GM18951 (cell line): ENCODE results near the gene FAM78A.

Source experiments
- POLR2A ChIP-seq: IDR thresholded peaks from 4 replicates; pipeline ENCODE4 v1.6.1; 2011; ENCODE audit warnings: mild to moderate bottlenecking; ENCODE audit not compliant: insufficient read length, insufficient read depth; ENCODE audit errors: extremely low read depth
- in situ Hi-C: fragments of 300-500 bp; cut with MboI; formaldehyde crosslinking; loops from one replicate; pipeline ENCODE4 v1.12.0; 2022; ENCODE audit warnings: low sequenced_read_pairs, mixed read lengths, inconsistent platforms; ENCODE audit not compliant: unreplicated experiment

The FAM78A gene

GRCh38 chr9:131296906-131297500, 20.7 kb upstream of the FAM78A start:
- in situ Hi-C loops: no loop called here
- no peak for TF ChIP-seq POLR2A

GRCh38 chr9:131296460-131296859, 20.1 kb upstream of the FAM78A start:
- no peak for TF ChIP-seq POLR2A
- in situ Hi-C loops: no loop called here

DNA sequence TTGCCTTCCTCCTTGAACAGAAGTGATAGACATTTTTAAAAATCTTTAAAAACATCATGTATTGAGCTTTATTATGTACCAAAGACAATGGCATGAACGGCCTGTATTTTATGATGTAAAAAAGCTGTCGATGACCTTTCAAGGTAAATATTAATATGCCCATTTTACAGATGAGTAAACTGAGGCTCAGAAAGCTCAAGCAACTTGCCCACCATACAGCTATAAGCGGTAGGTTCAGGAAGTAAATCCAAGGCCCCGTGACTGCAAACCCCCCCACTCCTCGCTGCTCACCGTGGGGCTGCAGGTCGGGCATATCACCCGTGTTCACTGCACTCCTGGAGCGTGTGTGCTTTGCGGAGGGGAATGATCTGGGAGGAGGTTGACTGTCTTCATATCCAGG, 16.6 kb upstream of the FAM78A start:
- in situ Hi-C loops: no loop called here
- no peak for TF ChIP-seq POLR2A

DNA sequence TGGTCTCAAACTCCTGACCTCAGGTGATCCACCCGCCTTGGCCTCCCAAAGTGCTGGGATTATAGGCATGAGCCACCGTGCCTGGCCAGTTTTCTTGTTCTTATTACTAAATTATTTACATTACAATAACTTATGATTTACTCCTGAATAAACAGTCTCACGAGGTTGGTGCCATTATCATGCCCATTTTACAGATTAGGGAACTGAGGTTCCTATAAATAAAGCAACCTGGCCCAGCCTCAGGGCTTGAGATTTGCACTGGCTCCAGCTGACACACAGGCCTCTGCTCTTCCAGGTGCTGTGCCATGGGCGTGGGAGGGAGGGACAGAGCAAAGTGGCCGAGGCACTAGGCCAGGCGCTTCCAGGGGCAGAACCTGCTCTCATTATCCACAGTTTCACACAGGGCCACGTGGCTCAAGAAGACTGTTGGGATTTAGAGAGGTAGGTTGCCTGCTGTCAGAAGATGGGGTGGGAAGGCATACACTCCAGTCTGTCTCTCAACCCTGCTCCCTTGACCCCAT, 15.5 kb upstream of the FAM78A start:
- in situ Hi-C loops: no loop called here
- no peak for TF ChIP-seq POLR2A

- no peak for TF ChIP-seq POLR2A
- in situ Hi-C loops: no loop called here
Observed at GRCh38 chr9:131290767-131291370, 14.6 kb upstream of the FAM78A start.

DNA sequence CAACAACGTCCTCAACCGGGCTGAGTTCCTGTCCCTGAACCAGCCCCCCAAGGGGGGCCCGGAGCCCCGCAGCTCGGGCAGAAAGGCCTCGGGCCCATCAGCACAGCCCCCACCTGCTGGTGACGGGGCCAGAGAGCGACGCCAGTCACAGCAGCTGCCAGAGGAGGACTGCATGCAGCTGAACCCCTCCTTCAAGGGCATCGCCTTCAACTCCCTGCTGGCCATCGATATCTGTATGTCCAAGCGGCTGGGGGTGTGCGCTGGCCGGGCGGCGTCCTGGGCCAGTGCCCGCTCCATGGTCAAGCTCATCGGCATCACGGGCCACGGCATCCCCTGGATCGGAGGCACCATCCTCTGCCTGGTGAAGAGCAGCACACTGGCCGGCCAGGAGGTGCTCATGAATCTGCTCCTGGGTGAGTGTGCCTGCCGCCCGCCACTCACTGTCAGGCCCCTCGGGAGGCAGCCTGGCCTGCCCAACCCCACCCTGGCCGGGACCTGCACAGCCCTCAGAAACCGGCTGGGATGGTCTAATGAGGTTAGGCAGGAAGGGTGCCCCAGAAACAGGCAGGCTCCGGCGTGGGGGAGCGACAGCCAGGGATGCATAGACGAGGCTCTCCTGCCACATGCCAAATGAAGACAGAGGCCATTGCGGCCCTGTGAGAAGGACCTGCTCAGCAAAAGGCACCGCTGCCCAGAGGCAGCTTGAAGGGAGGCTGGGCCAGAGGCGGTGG, 13.9 kb upstream of the FAM78A start:
- TF ChIP-seq POLR2A: no peak
- in situ Hi-C loops: no loop called here

DNA sequence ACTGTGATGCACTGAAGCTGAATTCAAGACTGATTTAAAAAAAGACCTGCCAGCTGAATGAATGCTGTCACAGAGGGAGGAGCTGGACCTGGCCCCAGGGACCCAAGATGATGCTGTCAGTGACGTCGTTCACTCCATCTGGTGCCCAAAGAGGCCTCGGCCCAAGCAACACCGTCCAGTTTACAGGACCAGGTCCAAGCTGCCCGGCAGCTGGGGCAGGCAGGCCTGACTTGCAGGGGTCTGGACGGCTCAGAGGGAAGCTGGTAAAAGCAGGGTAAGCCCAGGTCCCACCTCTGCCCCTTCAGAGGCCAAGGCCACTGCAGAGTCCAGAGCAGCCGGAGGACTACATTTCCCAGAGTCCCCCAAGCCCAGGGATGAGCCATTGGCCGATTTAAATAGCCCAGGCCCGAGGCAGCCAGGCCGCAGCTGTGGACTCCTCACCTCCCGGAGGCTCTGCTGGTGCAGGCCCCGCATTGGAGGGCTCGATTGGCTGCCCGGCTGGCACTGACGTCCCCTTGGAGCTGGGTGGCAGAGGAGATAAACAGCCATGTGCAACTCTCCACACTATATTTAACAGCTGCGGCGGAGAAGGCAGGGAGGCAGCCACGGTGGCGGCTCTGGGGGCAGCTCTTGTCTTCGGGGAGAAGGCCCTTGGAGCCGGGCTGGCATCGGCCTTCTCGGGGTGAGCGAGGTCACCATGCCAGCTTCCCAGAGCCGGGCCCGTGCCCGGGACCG, 13.2 kb upstream of the FAM78A start, which contains the start of gene PLPP7:
Gene PLPP7, plus strand, starts transcription at position 423 of the 735 bp plus-strand sequence. Its CDS starts 275 bp downstream, at position 698.
- in situ Hi-C loops: no loop called here
- TF ChIP-seq POLR2A: no peak

DNA sequence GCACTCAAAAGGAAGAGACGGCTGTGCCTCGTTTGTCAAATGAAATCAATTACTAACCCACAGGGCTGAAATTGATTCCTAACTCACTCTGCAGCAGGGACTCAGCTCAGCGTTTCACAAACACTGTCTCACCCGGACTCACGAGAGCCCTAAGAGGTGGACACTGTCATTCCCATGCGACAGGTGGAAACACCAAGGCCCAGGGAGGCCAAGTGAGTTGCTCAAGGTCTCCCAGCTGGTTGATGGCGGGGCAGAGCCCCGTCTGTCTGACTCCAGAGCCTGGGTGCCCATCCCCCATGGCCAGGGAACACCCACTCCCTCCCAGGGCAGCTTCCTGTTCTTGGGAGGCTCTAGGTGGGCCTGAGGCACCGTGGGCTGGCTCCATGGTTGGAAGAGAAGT, 11.9 kb upstream of the FAM78A start:
- no peak for TF ChIP-seq POLR2A
- in situ Hi-C loops: no loop called here

DNA sequence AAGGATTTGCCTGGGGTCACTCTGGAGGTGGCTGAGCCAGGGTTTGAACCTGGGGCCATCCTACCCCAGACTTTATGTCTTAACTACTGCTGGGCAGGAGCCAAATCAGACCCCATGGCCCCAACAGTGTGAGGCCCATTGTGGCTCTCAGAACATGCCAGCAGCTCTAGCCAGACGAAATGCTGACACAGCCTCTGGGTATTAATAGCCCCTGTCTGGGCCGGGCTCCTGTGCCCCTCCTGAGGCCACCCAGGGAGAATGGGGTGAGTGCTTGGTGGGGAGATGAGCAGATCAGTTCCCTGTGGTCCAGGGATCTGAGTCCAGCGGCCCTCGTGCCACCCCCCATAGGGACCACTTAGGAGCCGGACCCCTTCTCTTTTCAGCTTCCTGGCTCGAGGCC, 11.0 kb upstream of the FAM78A start:
- in situ Hi-C loops: no loop called here
- no peak for TF ChIP-seq POLR2A

DNA sequence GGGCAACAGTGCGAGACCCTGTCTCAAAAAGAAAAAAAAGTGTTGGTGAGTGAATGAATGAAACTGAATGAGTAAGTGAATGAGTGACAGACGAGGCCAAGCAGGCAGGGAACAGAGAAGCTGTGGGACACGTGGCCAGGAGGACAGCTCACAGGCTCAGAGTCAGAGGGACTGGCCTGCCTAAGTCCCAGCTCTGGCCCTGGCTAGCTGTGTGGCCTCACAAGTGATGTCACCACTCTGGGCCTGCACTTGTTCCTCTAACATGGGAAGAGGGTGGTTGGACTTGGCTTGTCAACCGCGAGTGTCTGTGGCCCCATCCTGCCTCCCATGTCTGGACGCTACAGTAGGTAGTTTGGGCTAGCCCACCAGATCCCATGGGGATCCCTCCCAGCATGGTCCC, 8.5 kb upstream of the FAM78A start:
- TF ChIP-seq POLR2A: no peak
- in situ Hi-C loops: no loop called here

GRCh38 chr9:131282688-131283422, 6.5 kb upstream of the FAM78A start:
- no peak for TF ChIP-seq POLR2A
- in situ Hi-C loops: no loop called here

DNA sequence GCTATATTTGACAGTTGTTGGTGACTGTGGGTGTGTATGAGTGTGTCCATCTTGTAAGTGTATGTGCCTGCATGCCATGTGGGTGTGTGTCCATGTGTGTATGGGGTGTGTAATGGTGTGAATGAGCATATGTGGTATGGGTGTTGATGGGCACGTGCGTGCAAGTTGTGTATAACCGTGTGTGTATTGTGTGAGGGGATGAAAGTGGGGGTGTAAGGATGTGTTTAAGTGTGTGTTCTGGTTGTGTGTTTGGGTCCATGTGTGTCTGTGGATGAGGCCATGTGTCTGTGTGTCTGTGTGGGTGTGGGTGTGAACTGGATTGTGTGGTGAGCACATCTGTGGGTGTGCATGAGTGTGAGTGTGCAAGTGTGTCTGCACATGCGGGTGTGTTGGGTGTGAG, 5.9 kb upstream of the FAM78A start:
- TF ChIP-seq POLR2A: no peak
- in situ Hi-C loops: no loop called here
